HCT116 (cell line): Measurements from ENCODE around the gene OVAAL. TPM values are rescaled to one million over a fixed set of nuclear protein-coding genes. Genes with fewer than 3 reads are reported as not detected.

ENCODE experiments used
- ATAC-seq: fragments of 200-7000 bp; cut with Tn5 transposase; 2 replicates; pipeline ENCODE4 v1.9.1; 2020; ENCODE audit warnings: mild to moderate bottlenecking, moderate library complexity
- BruUV-seq: library from RNA; stranded (reverse); fragments of 400-500 nt; replicated peaks from 2 replicates; lab custom pipeline; 2021; lab: Mats Ljungman, UMichigan
- CTCF ChIA-PET: fragments of 300-600 bp; sonication (Branson Sonifier 250); formaldehyde crosslinking; loops from one replicate; lab custom pipeline; 2021; ENCODE audit warnings: antibody characterized with exemption; lab: Charles Lee
- POLR2A ChIA-PET: fragments of 300-600, 350-600 bp; sonication (Branson Sonifier 250); formaldehyde crosslinking; loops from one replicate; lab custom pipeline; 2021; ENCODE audit warnings: antibody characterized with exemption; lab: Charles Lee
- RAD21 ChIA-PET, 2 experiments: fragments of 300-600 bp; sonication (Branson Sonifier 250); formaldehyde crosslinking; loops; one replicate each; lab custom pipeline; 2023; ENCODE audit warnings: low total read pairs in 2 of 2; ENCODE audit not compliant: uncharacterized antibody in 2 of 2, unreplicated experiment in 2 of 2, low non-redundant PET in 1 of 2; lab: Charles Lee
- DNase-seq: peaks from one replicate; pipeline ENCODE4 v3.0.0-alpha.2; 2010; ENCODE audit warnings: low read depth, low spot score
- H2AFZ ChIP-seq: fragments of 200-600 bp; shearing (Covaris generic), sonication (generic); 2 replicates; pipeline ENCODE4 v1.6.1; 2017; ENCODE audit warnings: low read depth, mixed run types, mixed read lengths, antibody characterized with exemption, low read length; ENCODE audit not compliant: poor library complexity, severe bottlenecking
- H3K27ac ChIP-seq: 2 replicates; pipeline ENCODE4 v1.5.1; 2012; ENCODE audit warnings: low read depth, low read length
- H3K27me3 ChIP-seq: fragments of 200-600 bp; sonication (generic); 2 replicates; pipeline ENCODE4 v1.6.1; 2016; ENCODE audit warnings: mixed run types, low read length, mixed read lengths; ENCODE audit not compliant: insufficient read depth
- H3K36me3 ChIP-seq, 2 experiments: fragments of 200-500 bp in 1 of 2; fragments of 200-600 bp in 1 of 2; sonication (Bioruptor generic) in 1 of 2; sonication (generic) in 1 of 2; 2 replicates each; pipeline versions ENCODE4 v1.5.1 to v1.6.1; 2014 to 2016; ENCODE audit warnings: low read length in 2 of 2, inconsistent platforms in 1 of 2, mixed read lengths in 1 of 2, mixed run types in 1 of 2; ENCODE audit not compliant: insufficient read depth in 2 of 2, control insufficient read depth in 1 of 2
- H3K4me1 ChIP-seq, 2 experiments: fragments of 200-600 bp in 1 of 2; sonication (generic) in 1 of 2; 2 replicates each; pipeline versions ENCODE4 v1.5.1 to v1.6.1; 2012 to 2017; ENCODE audit warnings: low read length in 2 of 2, inconsistent platforms in 1 of 2, mild to moderate bottlenecking in 1 of 2, mixed read lengths in 1 of 2, mixed run types in 1 of 2, moderate library complexity in 1 of 2; ENCODE audit not compliant: insufficient read depth in 2 of 2, control insufficient read depth in 1 of 2
- H3K4me2 ChIP-seq: fragments of 200-600 bp; sonication (generic); 2 replicates; pipeline ENCODE4 v1.6.1; 2017; ENCODE audit warnings: mixed run types, low read length, mixed read lengths
- H3K4me3 ChIP-seq, 2 experiments: fragments of 200-600 bp in 1 of 2; sonication (generic) in 1 of 2; replicated peaks in 1 of 2; 2 replicates each; pipeline ENCODE4 v1.5.1; 2011 to 2016; ENCODE audit warnings: low read length in 2 of 2, control low read depth in 1 of 2, low read depth in 1 of 2, mild to moderate bottlenecking in 1 of 2, mixed read lengths in 1 of 2, mixed run types in 1 of 2
- H3K79me2 ChIP-seq: fragments of 200-600 bp; sonication (generic); 2 replicates; pipeline ENCODE4 v1.6.1; 2017; ENCODE audit warnings: mild to moderate bottlenecking, mixed run types, low read length, moderate library complexity, mixed read lengths; ENCODE audit not compliant: insufficient read depth
- H3K9ac ChIP-seq: fragments of 200-600 bp; sonication (generic); 2 replicates; pipeline ENCODE4 v1.6.1; 2016; ENCODE audit warnings: low read length, mixed read lengths
- H3K9me2 ChIP-seq: fragments of 200-600 bp; sonication (generic), shearing (Covaris generic); 2 replicates; pipeline ENCODE4 v1.6.1; 2017; ENCODE audit warnings: mixed run types, mild to moderate bottlenecking, moderate library complexity; ENCODE audit not compliant: insufficient read depth
- H3K9me3 ChIP-seq, 2 experiments: fragments of 200-500 bp in 1 of 2; fragments of 200-600 bp in 1 of 2; sonication (Bioruptor generic) in 1 of 2; sonication (generic) in 1 of 2; 2 replicates each; pipeline ENCODE4 v1.6.1; 2014 to 2017; ENCODE audit warnings: low read length in 2 of 2, mixed read lengths in 2 of 2, inconsistent platforms in 1 of 2, low read depth in 1 of 2, mild to moderate bottlenecking in 1 of 2, mixed run types in 1 of 2, moderate library complexity in 1 of 2; ENCODE audit not compliant: control insufficient read depth in 1 of 2, insufficient read depth in 1 of 2
- H4K20me1 ChIP-seq: fragments of 200-600 bp; sonication (generic), shearing (Covaris generic); 2 replicates; pipeline ENCODE4 v1.6.1; 2017; ENCODE audit warnings: mixed run types, mild to moderate bottlenecking, moderate library complexity; ENCODE audit not compliant: insufficient read depth
- CBX3 ChIP-seq: IDR thresholded peaks from 2 replicates; pipeline ENCODE4 v1.6.1; 2012; ENCODE audit warnings: low read depth
- CEBPB ChIP-seq: IDR thresholded peaks from 2 replicates; pipeline ENCODE4 v1.6.1; 2012; ENCODE audit warnings: low read depth
- ELF1 ChIP-seq: IDR thresholded peaks from 2 replicates; pipeline ENCODE4 v1.6.1; 2012; ENCODE audit warnings: low read depth, borderline replicate concordance
- EZH2 ChIP-seq: fragments of 200-600 bp; sonication (generic); IDR thresholded peaks from 2 replicates; pipeline ENCODE4 v1.6.1; 2017; ENCODE audit warnings: antibody characterized with exemption, mixed run types
- EZH2phosphoT487 ChIP-seq: fragments of 200-600 bp; IDR thresholded peaks from 2 replicates; pipeline ENCODE4 v1.6.1; 2018; ENCODE audit warnings: antibody characterized with exemption, borderline replicate concordance
- JUND ChIP-seq: IDR thresholded peaks from 2 replicates; pipeline ENCODE4 v1.6.1; 2012
- POLR2A ChIP-seq: IDR thresholded peaks from 2 replicates; pipeline ENCODE4 v1.7.0; 2011; ENCODE audit warnings: borderline replicate concordance; ENCODE audit not compliant: insufficient read depth, insufficient read length; ENCODE audit errors: extremely low read depth
- POLR2AphosphoS5 ChIP-seq: IDR thresholded peaks from 2 replicates; pipeline ENCODE4 v1.6.1; 2011; ENCODE audit warnings: mild to moderate bottlenecking, low read depth, low read length, moderate library complexity
- SIN3A ChIP-seq: IDR thresholded peaks from 2 replicates; pipeline ENCODE4 v1.6.1; 2012; ENCODE audit warnings: low read depth
- SP1 ChIP-seq: IDR thresholded peaks from 2 replicates; pipeline ENCODE4 v1.6.1; 2012; ENCODE audit warnings: low read depth
- SRF ChIP-seq: IDR thresholded peaks from 2 replicates; pipeline ENCODE4 v1.6.1; 2012; ENCODE audit warnings: low read depth
- TCF7L2 ChIP-seq: IDR thresholded peaks from 2 replicates; pipeline ENCODE4 v1.7.0; 2011; ENCODE audit warnings: borderline replicate concordance, inconsistent platforms; ENCODE audit not compliant: insufficient read depth, insufficient read length; ENCODE audit errors: extremely low read depth
- YY1 ChIP-seq: IDR thresholded peaks from 2 replicates; pipeline ENCODE4 v1.6.1; 2011; ENCODE audit warnings: low read length, low read depth, moderate library complexity, mild to moderate bottlenecking; ENCODE audit not compliant: insufficient replicate concordance; ENCODE audit errors: extremely low read depth
- ZBTB33 ChIP-seq: IDR thresholded peaks from 2 replicates; pipeline ENCODE4 v1.6.1; 2011; ENCODE audit warnings: mild to moderate bottlenecking, low read length, moderate library complexity; ENCODE audit not compliant: insufficient replicate concordance; ENCODE audit errors: extremely low read depth
- ZFX ChIP-seq: fragments of 450-650 bp; IDR thresholded peaks from 2 replicates; pipeline ENCODE4 v1.6.1; 2017
- ZNF274 ChIP-seq: fragments of 200-500 bp; sonication (Bioruptor generic); IDR thresholded peaks from 2 replicates; pipeline ENCODE4 v1.6.1; 2014; ENCODE audit warnings: mild to moderate bottlenecking, low read depth, low read length, inconsistent platforms
- intact Hi-C: fragments of 100-400 bp; cut with micrococcal nuclease; formaldehyde crosslinking; loops from 2 replicates; pipeline ENCODE4 v1.10.0; 2022
- total RNA-seq: library from RNA; stranded (reverse); gene quantifications from one replicate; pipeline ENCODE4 v1.2.1, GENCODE V29; 2021; ENCODE audit not compliant: unreplicated experiment
- TF ChIP-seq, protein P1 (sequence below): IDR thresholded peaks from 2 replicates; pipeline ENCODE4 v1.6.1; 2012; ENCODE audit warnings: low read depth
- TF ChIP-seq, protein P2 (sequence below): IDR thresholded peaks from 2 replicates; pipeline ENCODE4 v1.6.1; 2012
- TF ChIP-seq, protein P3 (sequence below), 3 experiments: fragments of 200-600 bp in 1 of 3; sonication (generic) in 1 of 3; IDR thresholded peaks in 2 of 3; conservative IDR thresholded peaks in 1 of 3; 2 replicates each; pipeline ENCODE4 v1.5.1; 2012 to 2017; ENCODE audit warnings: low read depth in 2 of 3, low read length in 2 of 3, antibody characterized with exemption in 1 of 3, borderline replicate concordance in 1 of 3, control low read depth in 1 of 3, mild to moderate bottlenecking in 1 of 3, mixed read lengths in 1 of 3, mixed run types in 1 of 3, moderate library complexity in 1 of 3; ENCODE audit not compliant: insufficient read depth in 1 of 3
- TF ChIP-seq, protein P4 (sequence below): IDR thresholded peaks from 2 replicates; pipeline ENCODE4 v1.6.1; 2012

Gene OVAAL
- total RNA-seq, 1 experiment from 2014 or later, result not detected

DNA sequence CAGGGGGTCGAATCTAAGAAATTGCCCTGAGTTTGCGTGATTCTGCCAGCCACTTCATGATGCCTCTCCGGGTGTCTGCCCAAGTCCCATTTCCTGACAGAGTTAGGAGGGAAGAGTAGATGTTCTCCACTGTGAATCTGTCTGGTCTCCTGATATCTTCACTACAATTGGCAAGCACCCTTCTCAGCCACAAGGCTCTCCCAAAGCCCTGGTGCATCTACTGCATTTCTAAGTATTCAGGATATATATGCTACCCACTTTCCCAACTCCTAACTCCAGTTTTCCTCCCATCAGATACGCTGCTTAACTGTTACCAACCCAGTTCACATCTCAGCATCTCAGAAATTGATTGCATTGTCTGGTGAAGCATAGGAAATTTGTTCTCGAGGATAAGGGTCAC is 25.9 kb upstream of the OVAAL start:
- ChIA-PET CTCF (interaction anchor here (1.4 to 2.8 kb wide), 2 partner anchors 330 to 349 kb away, joined by 4 to 18 read pairs; no protein-coding TSS in a partner anchor), RAD21 (interaction anchor here in 1 of 2 experiments (1.4 kb wide), 1 partner anchor 328 kb away, joined by 3 read pairs; no protein-coding TSS in a partner anchor), POLR2A (no interaction called here)
- ATAC-seq (no peak), DNase-seq (no peak)
- no peaks in the 10 kb centered on the region for H3K9me2 ChIP-seq
- H3K4me1 ChIP-seq, result 0 out of 4 replicates have a peak, but pooled peaks cover 0 to 5% of the 10 kb centered on the region in 2 experiments
- intact Hi-C loops, result loop anchor here (2.0 to 5.0 kb wide), 5 partner anchors 99 to 634 kb away; partner anchors contain the start of gene XPR1
- no peak overlapping the region for H3K9ac ChIP-seq
- no TSS peak for BruUV-seq
- H3K27me3 ChIP-seq, result no peaks in the 10 kb centered on the region
- H4K20me1 ChIP-seq, result no peaks in the 10 kb centered on the region
- no peaks in the 10 kb centered on the region for H3K9me3 ChIP-seq
- H3K27ac ChIP-seq, result no peak overlapping the region
- H2AFZ ChIP-seq, result peak overlapping the region; percentile 100
- no peaks in the 10 kb centered on the region for H3K36me3 ChIP-seq
- no peak overlapping the region for H3K4me3 ChIP-seq
- no peaks in the 10 kb centered on the region for H3K79me2 ChIP-seq
- TF ChIP-seq, protein P1, sequence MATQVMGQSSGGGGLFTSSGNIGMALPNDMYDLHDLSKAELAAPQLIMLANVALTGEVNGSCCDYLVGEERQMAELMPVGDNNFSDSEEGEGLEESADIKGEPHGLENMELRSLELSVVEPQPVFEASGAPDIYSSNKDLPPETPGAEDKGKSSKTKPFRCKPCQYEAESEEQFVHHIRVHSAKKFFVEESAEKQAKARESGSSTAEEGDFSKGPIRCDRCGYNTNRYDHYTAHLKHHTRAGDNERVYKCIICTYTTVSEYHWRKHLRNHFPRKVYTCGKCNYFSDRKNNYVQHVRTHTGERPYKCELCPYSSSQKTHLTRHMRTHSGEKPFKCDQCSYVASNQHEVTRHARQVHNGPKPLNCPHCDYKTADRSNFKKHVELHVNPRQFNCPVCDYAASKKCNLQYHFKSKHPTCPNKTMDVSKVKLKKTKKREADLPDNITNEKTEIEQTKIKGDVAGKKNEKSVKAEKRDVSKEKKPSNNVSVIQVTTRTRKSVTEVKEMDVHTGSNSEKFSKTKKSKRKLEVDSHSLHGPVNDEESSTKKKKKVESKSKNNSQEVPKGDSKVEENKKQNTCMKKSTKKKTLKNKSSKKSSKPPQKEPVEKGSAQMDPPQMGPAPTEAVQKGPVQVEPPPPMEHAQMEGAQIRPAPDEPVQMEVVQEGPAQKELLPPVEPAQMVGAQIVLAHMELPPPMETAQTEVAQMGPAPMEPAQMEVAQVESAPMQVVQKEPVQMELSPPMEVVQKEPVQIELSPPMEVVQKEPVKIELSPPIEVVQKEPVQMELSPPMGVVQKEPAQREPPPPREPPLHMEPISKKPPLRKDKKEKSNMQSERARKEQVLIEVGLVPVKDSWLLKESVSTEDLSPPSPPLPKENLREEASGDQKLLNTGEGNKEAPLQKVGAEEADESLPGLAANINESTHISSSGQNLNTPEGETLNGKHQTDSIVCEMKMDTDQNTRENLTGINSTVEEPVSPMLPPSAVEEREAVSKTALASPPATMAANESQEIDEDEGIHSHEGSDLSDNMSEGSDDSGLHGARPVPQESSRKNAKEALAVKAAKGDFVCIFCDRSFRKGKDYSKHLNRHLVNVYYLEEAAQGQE, result no peak
- TF ChIP-seq EZH2 (no peak), YY1 (no peak), ZBTB33 (no peak), JUND (no peak), SP1 (no peak), ELF1 (no peak), SRF (no peak), CBX3 (no peak), TCF7L2 (no peak), CEBPB (no peak), POLR2A (no peak), ZFX (no peak), SIN3A (no peak), EZH2phosphoT487 (no peak), POLR2AphosphoS5 (no peak), ZNF274 (no peak)
- TF ChIP-seq, protein P2, sequence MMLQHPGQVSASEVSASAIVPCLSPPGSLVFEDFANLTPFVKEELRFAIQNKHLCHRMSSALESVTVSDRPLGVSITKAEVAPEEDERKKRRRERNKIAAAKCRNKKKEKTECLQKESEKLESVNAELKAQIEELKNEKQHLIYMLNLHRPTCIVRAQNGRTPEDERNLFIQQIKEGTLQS, result no peak
- TF ChIP-seq, protein P3, sequence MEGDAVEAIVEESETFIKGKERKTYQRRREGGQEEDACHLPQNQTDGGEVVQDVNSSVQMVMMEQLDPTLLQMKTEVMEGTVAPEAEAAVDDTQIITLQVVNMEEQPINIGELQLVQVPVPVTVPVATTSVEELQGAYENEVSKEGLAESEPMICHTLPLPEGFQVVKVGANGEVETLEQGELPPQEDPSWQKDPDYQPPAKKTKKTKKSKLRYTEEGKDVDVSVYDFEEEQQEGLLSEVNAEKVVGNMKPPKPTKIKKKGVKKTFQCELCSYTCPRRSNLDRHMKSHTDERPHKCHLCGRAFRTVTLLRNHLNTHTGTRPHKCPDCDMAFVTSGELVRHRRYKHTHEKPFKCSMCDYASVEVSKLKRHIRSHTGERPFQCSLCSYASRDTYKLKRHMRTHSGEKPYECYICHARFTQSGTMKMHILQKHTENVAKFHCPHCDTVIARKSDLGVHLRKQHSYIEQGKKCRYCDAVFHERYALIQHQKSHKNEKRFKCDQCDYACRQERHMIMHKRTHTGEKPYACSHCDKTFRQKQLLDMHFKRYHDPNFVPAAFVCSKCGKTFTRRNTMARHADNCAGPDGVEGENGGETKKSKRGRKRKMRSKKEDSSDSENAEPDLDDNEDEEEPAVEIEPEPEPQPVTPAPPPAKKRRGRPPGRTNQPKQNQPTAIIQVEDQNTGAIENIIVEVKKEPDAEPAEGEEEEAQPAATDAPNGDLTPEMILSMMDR (IDR thresholded peaks at IDR 0.05 in 2 of 3, conservative IDR thresholded peaks at IDR 0.05 in 1 of 3; ENCODE audit: borderline replicate concordance in 1 of 3, insufficient read depth in 1 of 3, low read depth in 2 of 3, low read length in 2 of 3), result no peak
- TF ChIP-seq, protein P4, sequence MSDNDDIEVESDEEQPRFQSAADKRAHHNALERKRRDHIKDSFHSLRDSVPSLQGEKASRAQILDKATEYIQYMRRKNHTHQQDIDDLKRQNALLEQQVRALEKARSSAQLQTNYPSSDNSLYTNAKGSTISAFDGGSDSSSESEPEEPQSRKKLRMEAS, result no peak
- TF ChIP-seq, all 23 proteins: peak for 0
- no peak overlapping the region for H3K4me2 ChIP-seq
